H1 (cell line): ENCODE measurements around the gene RASA1. TPM values are rescaled to one million over a fixed set of nuclear protein-coding genes. Genes with fewer than 3 reads are reported as not detected.

Source experiments
- SIN3A ChIP-seq, 2 experiments: IDR thresholded peaks in 1 of 2; conservative IDR thresholded peaks in 1 of 2; 2 replicates each; pipeline ENCODE4 v1.6.1; 2011 to 2012; ENCODE audit warnings: low read length in 2 of 2, improper control_type of control experiment in 1 of 2, low read depth in 1 of 2, mild to moderate bottlenecking in 1 of 2
- polyA plus RNA-seq, 7 experiments: library from polyadenylated mRNA; depleted of rRNA in 3 of 7; stranded (reverse) in 5 of 7; unstranded in 2 of 7; fragments of >200 nt in 5 of 7; fragments of 200-250 nt in 2 of 7; gene quantifications; 1 replicate in 5 of 7; 2 replicates in 1 of 7; 4 replicates in 1 of 7; pipeline versions ENCODE4 v1.2.1 to v1.2.3, GENCODE V29; 2011 to 2013; ENCODE audit warnings: missing spikeins in 2 of 7, mixed read lengths in 2 of 7
- total RNA-seq: library from RNA; stranded (reverse); fragmentation: NEBNext Ultra II Directional; extraction: Animal tissue kit (Norgen Biotek cat#: 25700); gene quantifications from 2 replicates; pipeline ENCODE4 v1.2.1, GENCODE V29; 2021

RASA1 gene
- total and polyA plus RNA-seq, 2 of the 8 experiments (the other 6 are each of a cell fraction or from before 2014, with no cell fraction given), result 15.9 to 33.8 TPM

DNA sequence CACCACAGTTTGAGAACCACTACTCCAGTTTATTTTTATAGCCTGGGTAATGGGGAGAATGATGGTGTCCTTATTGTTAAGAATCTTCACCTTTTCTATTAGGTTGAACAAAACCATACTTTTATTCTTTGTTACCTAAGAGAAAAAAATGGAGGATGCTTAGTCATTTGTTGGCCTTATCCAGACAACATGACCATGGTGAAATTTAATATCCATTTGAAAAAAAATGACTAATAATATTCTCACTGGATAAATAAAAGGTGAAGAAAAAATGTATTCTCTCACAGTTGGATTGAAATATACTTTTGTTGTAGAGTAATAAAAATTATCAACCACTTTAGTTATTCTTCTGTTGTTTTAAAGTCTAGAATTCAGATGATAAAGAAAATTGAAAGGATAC lies 150.8 kb downstream of the RASA1 start (continued):
- TF ChIP-seq SIN3A (conservative IDR thresholded peaks at IDR 0.05 in 1 of 2, IDR thresholded peaks at IDR 0.05 in 1 of 2; ENCODE audit: low read depth in 1 of 2, low read length in 2 of 2), result no peak
- TF ChIP-seq, all 59 proteins: peak for 0
